Vagina (tissue), 2 donors: ENCODE results near the gene DGKE.

Source experiments
- CTCF ChIP-seq, 3 experiments: fragments of 450-650 bp in 2 of 3; fragments of 200-600 bp in 1 of 3; sonication (generic) in 1 of 3; IDR thresholded peaks; one replicate each; pipeline ENCODE4 v1.5.1; 2017 to 2019; ENCODE audit warnings: antibody characterized with exemption in 3 of 3, mild to moderate bottlenecking in 2 of 3, moderate library complexity in 2 of 3
- POLR2A ChIP-seq, 2 donors: fragments of 450-650 bp; IDR thresholded peaks; one replicate each; pipeline ENCODE4 v1.6.1; 2017; ENCODE audit warnings: antibody characterized with exemption in 2 of 2, mild to moderate bottlenecking in 2 of 2, moderate library complexity in 2 of 2

- TF ChIP-seq CTCF (IDR thresholded peaks at IDR 0.05) (no peak), POLR2A (IDR thresholded peaks at IDR 0.05) (no peak)
Observed at GRCh38 chr17:56880133-56880532, 46.2 kb downstream of the DGKE start.
